ENCODE measurements around the gene F13A1.
"Not testable (repeated sequence)": the region's sequence is repeated elsewhere in the genome, so short reads cannot be mapped to it uniquely, and the experiment has no call there.

F13A1 gene

DNA sequence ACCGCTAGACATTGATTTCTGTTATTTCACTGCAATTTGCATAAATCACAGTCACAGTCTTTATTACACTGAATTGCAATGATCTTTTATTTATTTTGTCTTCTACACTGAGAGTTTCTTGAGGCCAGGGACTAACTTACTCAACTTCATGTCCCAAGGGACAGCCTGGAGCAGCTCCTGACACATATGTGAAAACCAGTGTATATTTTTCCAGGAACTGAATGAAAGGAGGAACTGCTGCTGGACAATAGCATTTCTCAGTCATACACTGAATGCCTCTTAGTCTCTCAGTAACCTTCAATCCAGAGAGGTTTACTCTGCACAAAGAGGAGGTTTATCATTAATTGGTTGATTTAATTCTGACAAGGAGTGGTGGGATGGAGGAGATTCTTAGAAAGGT is 5.9 kb downstream of the F13A1 start:
- H3K23ac ChIP-seq (ENCODE audit: low read length), result no peak overlapping the region
- no peaks in the 10 kb centered on the region for H3K9me3 ChIP-seq (ENCODE audit: insufficient read depth, low read depth, low read length)
- no peak overlapping the region for H3K9ac ChIP-seq (ENCODE audit: low read length)
- H3K4ac ChIP-seq (ENCODE audit: low read depth, low read length), result no peak overlapping the region
- no peak overlapping the region for H2BK120ac ChIP-seq (ENCODE audit: insufficient read depth, low read length, poor library complexity)
- H2AK5ac ChIP-seq (ENCODE audit: low read length), result no peak overlapping the region
- H2BK5ac ChIP-seq (ENCODE audit: low read depth, low read length, poor library complexity), result no peak overlapping the region
- H3K18ac ChIP-seq (ENCODE audit: low read length), result no peak overlapping the region
- WGBS (ENCODE audit: extremely low coverage, insufficient coverage, insufficient read length), result no CpG with 5 or more reads among the region's 1 CpG
- H3K79me2 ChIP-seq (ENCODE audit: control insufficient read depth, insufficient read depth, low read length, poor library complexity), result no peaks in the 10 kb centered on the region
- no peak overlapping the region for H2BK12ac ChIP-seq (ENCODE audit: low read length)
- H3K79me1 ChIP-seq (ENCODE audit: low read length), result no peaks in the 10 kb centered on the region
- DNase-seq, result no peak
- H2AFZ ChIP-seq (ENCODE audit: insufficient read depth, low read length, poor library complexity), result no peak overlapping the region
- no peak overlapping the region for H3K27ac ChIP-seq (ENCODE audit: low read depth, low read length)
- no peak overlapping the region for H3K14ac ChIP-seq (ENCODE audit: low read length)
- no peaks in the 10 kb centered on the region for H3K36me3 ChIP-seq (ENCODE audit: control insufficient read depth in 1 of 2, insufficient read depth in 2 of 2, low read length in 2 of 2)
- no peak overlapping the region for H3K4me2 ChIP-seq (ENCODE audit: low read length)
- no peak overlapping the region for H4K91ac ChIP-seq (ENCODE audit: low read depth, low read length)
- peaks cover 4% of the 10 kb centered on the region for H3K27me3 ChIP-seq (ENCODE audit: insufficient read depth, low read length)
- no peak overlapping the region for H3K4me3 ChIP-seq (ENCODE audit: low read depth, low read length)
- peaks cover 0 to 1% of the 10 kb centered on the region in 2 experiments for H3K4me1 ChIP-seq (ENCODE audit: control insufficient read depth in 1 of 2, insufficient read depth in 2 of 2, low read length in 2 of 2)
- no peak overlapping the region for H4K8ac ChIP-seq (ENCODE audit: low read depth, low read length)
- no peak overlapping the region for H4K12ac ChIP-seq (ENCODE audit: low read depth, low read length)

DNA sequence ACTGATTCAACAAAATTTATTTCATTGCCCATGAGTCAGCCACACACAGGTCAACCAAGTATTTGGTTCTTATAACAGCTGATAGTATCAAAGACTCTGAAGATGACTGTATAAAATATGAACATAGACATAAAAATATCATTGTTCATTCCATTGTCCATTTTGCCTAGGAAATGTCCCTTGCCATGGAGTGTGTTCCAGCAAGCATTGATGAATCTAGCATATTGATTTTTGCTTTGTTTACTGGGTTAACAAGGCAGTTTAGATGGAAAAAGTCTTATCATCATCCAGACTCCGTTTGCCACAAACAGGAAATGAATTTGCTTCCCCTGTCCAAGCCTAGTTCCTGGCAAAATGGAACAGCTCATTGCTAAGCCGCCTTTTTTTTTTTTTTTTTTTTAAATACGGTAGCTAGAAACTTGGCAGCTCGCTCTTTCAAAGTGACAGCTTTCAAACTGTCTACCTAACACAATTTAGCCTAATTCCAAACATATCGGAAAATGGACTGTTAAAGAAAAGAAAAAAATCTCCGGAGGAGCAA is 7.5 kb downstream of the F13A1 start:
- no peak overlapping the region for H2AFZ ChIP-seq (ENCODE audit: insufficient read depth, low read length, poor library complexity)
- no peak overlapping the region for H2BK120ac ChIP-seq (ENCODE audit: insufficient read depth, low read length, poor library complexity)
- no peak overlapping the region for H3K23ac ChIP-seq (ENCODE audit: low read length)
- H3K4me2 ChIP-seq (ENCODE audit: low read length), result no peak overlapping the region
- no peak overlapping the region for H3K27ac ChIP-seq (ENCODE audit: low read depth, low read length)
- H2AK5ac ChIP-seq (ENCODE audit: low read length), result no peak overlapping the region
- H4K12ac ChIP-seq (ENCODE audit: low read depth, low read length), result no peak overlapping the region
- H4K8ac ChIP-seq (ENCODE audit: low read depth, low read length), result no peak overlapping the region
- no peaks in the 10 kb centered on the region for H3K36me3 ChIP-seq (ENCODE audit: control insufficient read depth in 1 of 2, insufficient read depth in 2 of 2, low read length in 2 of 2)
- H3K27me3 ChIP-seq (ENCODE audit: insufficient read depth, low read length), result no peaks in the 10 kb centered on the region
- H3K18ac ChIP-seq (ENCODE audit: low read length), result no peak overlapping the region
- no peak overlapping the region for H3K14ac ChIP-seq (ENCODE audit: low read length)
- H3K4me3 ChIP-seq (ENCODE audit: low read depth, low read length), result no peak overlapping the region
- peaks cover 0 to 1% of the 10 kb centered on the region in 2 experiments for H3K4me1 ChIP-seq (ENCODE audit: control insufficient read depth in 1 of 2, insufficient read depth in 2 of 2, low read length in 2 of 2)
- H2BK12ac ChIP-seq (ENCODE audit: low read length), result no peak overlapping the region
- no peak for DNase-seq
- H3K79me2 ChIP-seq (ENCODE audit: control insufficient read depth, insufficient read depth, low read length, poor library complexity), result no peaks in the 10 kb centered on the region
- H3K9me3 ChIP-seq (ENCODE audit: insufficient read depth, low read depth, low read length), result no peaks in the 10 kb centered on the region
- no CpG with 5 or more reads among the region's 6 CpGs for WGBS (ENCODE audit: extremely low coverage, insufficient coverage, insufficient read length)
- no peak overlapping the region for H4K91ac ChIP-seq (ENCODE audit: low read depth, low read length)
- no peak overlapping the region for H3K4ac ChIP-seq (ENCODE audit: low read depth, low read length)
- no peak overlapping the region for H2BK5ac ChIP-seq (ENCODE audit: low read depth, low read length, poor library complexity)
- no peak overlapping the region for H3K9ac ChIP-seq (ENCODE audit: low read length)
- H3K79me1 ChIP-seq (ENCODE audit: low read length), result no peaks in the 10 kb centered on the region

DNA sequence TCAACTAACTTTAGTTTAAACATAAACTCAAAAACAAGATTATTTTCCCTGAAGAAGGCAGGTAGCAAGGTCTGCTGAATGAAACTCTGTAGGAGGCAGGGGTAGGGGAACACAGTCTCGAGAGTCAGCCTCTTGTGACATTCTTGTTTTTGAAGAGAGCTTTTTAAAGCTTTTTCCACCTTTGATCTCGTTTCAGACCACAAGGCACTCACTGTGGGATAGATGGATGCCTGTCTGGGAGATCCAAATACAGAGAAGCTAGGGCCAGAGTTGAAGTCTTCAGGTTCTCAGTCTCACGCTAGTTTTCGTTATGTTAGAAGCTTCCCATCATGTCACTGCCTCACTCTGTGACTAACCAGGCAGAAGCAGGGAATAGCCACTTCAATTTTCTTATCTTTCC is 14.9 kb downstream of the F13A1 start:
- no peak for DNase-seq
- Histone ChIP-seq H4K12ac (ENCODE audit: low read depth, low read length) (no peak overlapping the region), H2BK5ac (ENCODE audit: low read depth, low read length, poor library complexity) (no peak overlapping the region), H3K4me1 (ENCODE audit: control insufficient read depth in 1 of 2, insufficient read depth in 2 of 2, low read length in 2 of 2) (no peaks in the 10 kb centered on the region), H2BK120ac (ENCODE audit: insufficient read depth, low read length, poor library complexity) (no peak overlapping the region), H3K9me3 (ENCODE audit: insufficient read depth, low read depth, low read length) (peaks cover under 1% of the 10 kb centered on the region), H2AK5ac (ENCODE audit: low read length) (no peak overlapping the region), H3K9ac (ENCODE audit: low read length) (no peak overlapping the region), H4K8ac (ENCODE audit: low read depth, low read length) (no peak overlapping the region), H3K18ac (ENCODE audit: low read length) (no peak overlapping the region), H3K27ac (ENCODE audit: low read depth, low read length) (no peak overlapping the region), H3K14ac (ENCODE audit: low read length) (no peak overlapping the region), H3K36me3 (ENCODE audit: control insufficient read depth in 1 of 2, insufficient read depth in 2 of 2, low read length in 2 of 2) (no peaks in the 10 kb centered on the region), H3K23ac (ENCODE audit: low read length) (no peak overlapping the region), H3K79me2 (ENCODE audit: control insufficient read depth, insufficient read depth, low read length, poor library complexity) (no peaks in the 10 kb centered on the region), H3K27me3 (ENCODE audit: insufficient read depth, low read length) (no peaks in the 10 kb centered on the region), H2AFZ (ENCODE audit: insufficient read depth, low read length, poor library complexity) (no peak overlapping the region), H4K91ac (ENCODE audit: low read depth, low read length) (no peak overlapping the region), H3K4ac (ENCODE audit: low read depth, low read length) (no peak overlapping the region), H2BK12ac (ENCODE audit: low read length) (no peak overlapping the region), H3K4me3 (ENCODE audit: low read depth, low read length) (no peak overlapping the region), H3K4me2 (ENCODE audit: low read length) (no peak overlapping the region), H3K79me1 (ENCODE audit: low read length) (no peaks in the 10 kb centered on the region)
- WGBS (ENCODE audit: extremely low coverage, insufficient coverage, insufficient read length), result no CpG with 5 or more reads among the region's 4 CpGs

DNA sequence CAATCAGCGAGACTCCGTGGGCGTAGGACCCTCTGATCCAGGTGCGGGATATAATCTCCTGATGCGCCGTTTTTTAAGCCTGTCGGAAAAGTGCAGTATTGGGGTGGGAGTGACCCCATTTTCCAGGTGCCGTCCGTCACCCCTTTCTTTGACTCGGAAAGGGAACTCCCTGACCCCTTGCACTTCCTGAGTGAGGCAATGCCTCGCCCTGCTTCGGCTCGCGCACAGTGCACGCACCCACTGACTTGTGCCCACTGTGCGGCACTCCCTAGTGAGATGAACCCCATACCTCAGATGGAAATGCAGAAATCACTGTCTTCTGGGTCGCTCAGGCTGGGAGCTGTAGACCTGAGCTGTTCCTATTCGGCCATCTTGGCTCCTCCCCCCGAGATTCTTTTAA is 20.1 kb downstream of the F13A1 start:
- H3K27ac ChIP-seq (ENCODE audit: low read depth, low read length); H3K23ac ChIP-seq (ENCODE audit: low read length); H3K79me1 ChIP-seq (ENCODE audit: low read length): not testable (repeated sequence)

More for the DNA sequence above, 20.1 kb downstream of the F13A1 start:
- H4K8ac ChIP-seq (ENCODE audit: low read depth, low read length); H3K4me2 ChIP-seq (ENCODE audit: low read length); H3K36me3 ChIP-seq (ENCODE audit: control insufficient read depth in 1 of 2, insufficient read depth in 2 of 2, low read length in 2 of 2); H3K14ac ChIP-seq (ENCODE audit: low read length); H3K18ac ChIP-seq (ENCODE audit: low read length); H3K4me3 ChIP-seq (ENCODE audit: low read depth, low read length); H3K27me3 ChIP-seq (ENCODE audit: insufficient read depth, low read length); H2AFZ ChIP-seq (ENCODE audit: insufficient read depth, low read length, poor library complexity); H4K91ac ChIP-seq (ENCODE audit: low read depth, low read length); H3K9me3 ChIP-seq (ENCODE audit: insufficient read depth, low read depth, low read length); H3K4ac ChIP-seq (ENCODE audit: low read depth, low read length); H3K4me1 ChIP-seq (ENCODE audit: control insufficient read depth in 1 of 2, insufficient read depth in 2 of 2, low read length in 2 of 2); H2AK5ac ChIP-seq (ENCODE audit: low read length); H3K9ac ChIP-seq (ENCODE audit: low read length); DNase-seq; H2BK120ac ChIP-seq (ENCODE audit: insufficient read depth, low read length, poor library complexity); H2BK12ac ChIP-seq (ENCODE audit: low read length); H2BK5ac ChIP-seq (ENCODE audit: low read depth, low read length, poor library complexity); H3K79me2 ChIP-seq (ENCODE audit: control insufficient read depth, insufficient read depth, low read length, poor library complexity); H4K12ac ChIP-seq (ENCODE audit: low read depth, low read length): not testable (repeated sequence)
- no CpG with 5 or more reads among the region's 19 CpGs for WGBS (ENCODE audit: extremely low coverage, insufficient coverage, insufficient read length)

Measured in trophoblast cell (in vitro differentiated cells and primary cell).